ENCODE results near the gene GLIS1. TPM values are rescaled to one million over a fixed set of nuclear protein-coding genes. Genes with fewer than 3 reads are reported as not detected.

Gene GLIS1
- total RNA-seq, 4 donors from 2014 or later: not detected

- no peaks in the 10 kb centered on the region for H3K9me3 ChIP-seq
- intact Hi-C loops (cut with DNase I; ENCODE audit: low total_unique reads): no loop called here
- no peaks in the 10 kb centered on the region for H3K4me1 ChIP-seq
- TF ChIP-seq POLR2A (IDR thresholded peaks at IDR 0.05): no peak
- no peak for TF ChIP-seq CTCF (IDR thresholded peaks at IDR 0.05 in 4 of 5, conservative IDR thresholded peaks at IDR 0.05 in 1 of 5)
- H3K27ac ChIP-seq: no peak overlapping the region
- in situ Hi-C loops (cut with MboI; ENCODE audit: low sequenced_read_pairs in 4 of 4): loop anchor here in 1 of 4 donors (10.0 kb wide), 1 partner anchor 106 kb away; no protein-coding TSS in a partner anchor
- H3K36me3 ChIP-seq: no peaks in the 10 kb centered on the region
- no peak overlapping the region for H3K4me3 ChIP-seq
- H3K27me3 ChIP-seq: no peaks in the 10 kb centered on the region
- no peak for DNase-seq
- ATAC-seq: no peak
These were observed 148.1 kb downstream of the GLIS1 start for GRCh38 chr1:53590531-53591515.

DNA sequence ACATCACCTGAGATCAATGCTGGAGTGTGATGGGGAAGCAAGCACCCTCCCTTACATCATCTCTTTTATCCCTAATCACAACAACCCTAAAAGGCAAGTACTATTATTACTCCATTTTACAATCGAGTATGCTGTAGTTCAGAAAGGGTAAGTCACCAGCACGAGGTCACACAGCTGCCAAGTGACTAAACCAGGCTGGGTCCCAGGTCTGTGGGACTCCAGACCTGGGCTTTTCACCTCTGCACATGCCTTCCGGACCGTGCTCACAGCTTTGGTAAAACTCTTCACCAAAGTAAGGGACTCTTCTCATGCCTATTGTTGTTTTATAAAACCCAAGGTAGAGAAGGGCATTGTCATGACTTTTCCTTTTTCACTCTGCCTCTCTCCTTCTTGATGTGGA lies 148.9 kb downstream of the GLIS1 start:
- no peaks in the 10 kb centered on the region for H3K4me1 ChIP-seq
- no peak for ATAC-seq
- H3K27ac ChIP-seq: no peak overlapping the region
- intact Hi-C loops (cut with DNase I; ENCODE audit: low total_unique reads) (no loop called here), in situ Hi-C loops (cut with MboI; ENCODE audit: low sequenced_read_pairs in 4 of 4) (loop anchor here in 1 of 4 donors (10.0 kb wide), 1 partner anchor 105 kb away; no protein-coding TSS in a partner anchor)
- no peaks in the 10 kb centered on the region for H3K27me3 ChIP-seq
- no peak for TF ChIP-seq POLR2A (IDR thresholded peaks at IDR 0.05)
- no peak for TF ChIP-seq CTCF (IDR thresholded peaks at IDR 0.05 in 4 of 5, conservative IDR thresholded peaks at IDR 0.05 in 1 of 5)
- no peak for DNase-seq
- no peak overlapping the region for H3K4me3 ChIP-seq
- H3K9me3 ChIP-seq: no peaks in the 10 kb centered on the region
- no peaks in the 10 kb centered on the region for H3K36me3 ChIP-seq

DNA sequence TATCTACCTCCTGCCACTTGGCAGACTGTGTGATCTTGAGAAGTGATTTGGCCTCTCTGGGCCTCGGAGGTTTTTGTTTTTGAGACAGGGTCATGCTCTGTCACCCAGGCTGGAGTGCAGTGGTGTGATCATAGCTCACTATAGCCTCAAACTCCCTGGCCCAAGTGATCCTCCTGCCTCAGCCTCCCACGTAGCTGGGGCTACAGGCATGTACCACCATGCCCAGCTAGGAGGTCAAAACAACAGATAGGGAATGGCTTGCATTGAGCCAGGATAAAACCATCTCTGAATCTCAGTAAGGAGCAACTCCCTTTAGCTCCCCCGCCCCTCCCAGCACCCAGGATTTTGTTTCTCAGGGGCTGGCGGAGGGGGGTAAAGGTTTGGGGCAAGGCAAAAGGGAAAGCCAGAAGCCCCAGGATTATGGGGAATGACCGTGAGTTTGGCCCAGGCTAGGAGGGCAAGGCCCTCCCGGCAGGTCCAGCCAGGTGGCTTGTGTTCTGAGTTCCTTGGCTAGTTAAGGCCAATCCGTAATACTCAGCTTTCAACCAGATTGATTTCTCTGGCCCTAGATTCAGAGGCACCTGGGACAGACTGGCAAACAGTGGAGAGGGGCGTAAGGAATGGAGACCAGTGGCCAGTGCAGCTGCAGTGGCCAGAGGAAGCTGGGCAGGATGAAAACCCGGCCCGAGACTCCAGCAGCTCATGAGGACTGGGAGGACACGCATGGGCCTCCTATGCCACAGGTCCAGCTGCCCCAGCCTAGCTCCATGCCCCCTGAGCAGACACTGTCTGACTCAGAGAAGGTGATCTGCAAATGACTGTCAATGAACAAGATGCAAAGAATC lies 149.7 kb downstream of the GLIS1 start:
- Histone ChIP-seq H3K9me3 (no peaks in the 10 kb centered on the region), H3K4me3 (no peak overlapping the region), H3K27me3 (no peaks in the 10 kb centered on the region), H3K27ac (no peak overlapping the region), H3K36me3 (no peaks in the 10 kb centered on the region), H3K4me1 (no peaks in the 10 kb centered on the region)
- intact Hi-C loops (cut with DNase I; ENCODE audit: low total_unique reads): no loop called here
- TF ChIP-seq CTCF (IDR thresholded peaks at IDR 0.05 in 4 of 5, conservative IDR thresholded peaks at IDR 0.05 in 1 of 5) (no peak), POLR2A (IDR thresholded peaks at IDR 0.05) (no peak)
- ATAC-seq (no peak), DNase-seq (no peak)
- in situ Hi-C loops (cut with MboI; ENCODE audit: low sequenced_read_pairs in 4 of 4): no loop called here

GRCh38 chr1:53588053-53588779 lies 150.7 kb downstream of the GLIS1 start:
- H3K4me1 ChIP-seq: no peaks in the 10 kb centered on the region

More at GRCh38 chr1:53588053-53588779, 150.7 kb downstream of the GLIS1 start:
- no peak overlapping the region for H3K27ac ChIP-seq
- in situ Hi-C loops (cut with MboI; ENCODE audit: low sequenced_read_pairs in 4 of 4) (no loop called here), intact Hi-C loops (cut with DNase I; ENCODE audit: low total_unique reads) (no loop called here)
- H3K36me3 ChIP-seq: no peaks in the 10 kb centered on the region
- no peak for TF ChIP-seq CTCF (IDR thresholded peaks at IDR 0.05 in 4 of 5, conservative IDR thresholded peaks at IDR 0.05 in 1 of 5)
- TF ChIP-seq POLR2A (IDR thresholded peaks at IDR 0.05): no peak
- no peak overlapping the region for H3K4me3 ChIP-seq
- ATAC-seq (no peak), DNase-seq (no peak)
- no peaks in the 10 kb centered on the region for H3K27me3 ChIP-seq
- H3K9me3 ChIP-seq: no peaks in the 10 kb centered on the region
